Measurements from ENCODE around the gene PFKM. TPM values are rescaled to one million over a fixed set of nuclear protein-coding genes. Genes with fewer than 3 reads are reported as not detected.
"Not testable (repeated sequence)": the region's sequence is repeated elsewhere in the genome, so short reads cannot be mapped to it uniquely, and the experiment has no call there.

PFKM gene
- total RNA-seq, 1 donor from 2014 or later: 33.9 TPM

GRCh38 chr12:48135027-48135426, 15.9 kb downstream of the PFKM start:
- H3K27me3 ChIP-seq (ENCODE audit: control insufficient read depth, insufficient read depth, low read length): no peaks in the 10 kb centered on the region
- H3K4me3 ChIP-seq (ENCODE audit: low read depth, low read length): no peak overlapping the region
- TF ChIP-seq, protein P1, sequence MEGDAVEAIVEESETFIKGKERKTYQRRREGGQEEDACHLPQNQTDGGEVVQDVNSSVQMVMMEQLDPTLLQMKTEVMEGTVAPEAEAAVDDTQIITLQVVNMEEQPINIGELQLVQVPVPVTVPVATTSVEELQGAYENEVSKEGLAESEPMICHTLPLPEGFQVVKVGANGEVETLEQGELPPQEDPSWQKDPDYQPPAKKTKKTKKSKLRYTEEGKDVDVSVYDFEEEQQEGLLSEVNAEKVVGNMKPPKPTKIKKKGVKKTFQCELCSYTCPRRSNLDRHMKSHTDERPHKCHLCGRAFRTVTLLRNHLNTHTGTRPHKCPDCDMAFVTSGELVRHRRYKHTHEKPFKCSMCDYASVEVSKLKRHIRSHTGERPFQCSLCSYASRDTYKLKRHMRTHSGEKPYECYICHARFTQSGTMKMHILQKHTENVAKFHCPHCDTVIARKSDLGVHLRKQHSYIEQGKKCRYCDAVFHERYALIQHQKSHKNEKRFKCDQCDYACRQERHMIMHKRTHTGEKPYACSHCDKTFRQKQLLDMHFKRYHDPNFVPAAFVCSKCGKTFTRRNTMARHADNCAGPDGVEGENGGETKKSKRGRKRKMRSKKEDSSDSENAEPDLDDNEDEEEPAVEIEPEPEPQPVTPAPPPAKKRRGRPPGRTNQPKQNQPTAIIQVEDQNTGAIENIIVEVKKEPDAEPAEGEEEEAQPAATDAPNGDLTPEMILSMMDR (IDR thresholded peaks at IDR 0.05; ENCODE audit: insufficient read depth, low read length, poor library complexity, severe bottlenecking): no peak
- DNase-seq (ENCODE audit: low read depth): no peak
- H3K36me3 ChIP-seq (ENCODE audit: control insufficient read depth, insufficient read depth, low read length): peaks cover 3% of the 10 kb centered on the region

DNA sequence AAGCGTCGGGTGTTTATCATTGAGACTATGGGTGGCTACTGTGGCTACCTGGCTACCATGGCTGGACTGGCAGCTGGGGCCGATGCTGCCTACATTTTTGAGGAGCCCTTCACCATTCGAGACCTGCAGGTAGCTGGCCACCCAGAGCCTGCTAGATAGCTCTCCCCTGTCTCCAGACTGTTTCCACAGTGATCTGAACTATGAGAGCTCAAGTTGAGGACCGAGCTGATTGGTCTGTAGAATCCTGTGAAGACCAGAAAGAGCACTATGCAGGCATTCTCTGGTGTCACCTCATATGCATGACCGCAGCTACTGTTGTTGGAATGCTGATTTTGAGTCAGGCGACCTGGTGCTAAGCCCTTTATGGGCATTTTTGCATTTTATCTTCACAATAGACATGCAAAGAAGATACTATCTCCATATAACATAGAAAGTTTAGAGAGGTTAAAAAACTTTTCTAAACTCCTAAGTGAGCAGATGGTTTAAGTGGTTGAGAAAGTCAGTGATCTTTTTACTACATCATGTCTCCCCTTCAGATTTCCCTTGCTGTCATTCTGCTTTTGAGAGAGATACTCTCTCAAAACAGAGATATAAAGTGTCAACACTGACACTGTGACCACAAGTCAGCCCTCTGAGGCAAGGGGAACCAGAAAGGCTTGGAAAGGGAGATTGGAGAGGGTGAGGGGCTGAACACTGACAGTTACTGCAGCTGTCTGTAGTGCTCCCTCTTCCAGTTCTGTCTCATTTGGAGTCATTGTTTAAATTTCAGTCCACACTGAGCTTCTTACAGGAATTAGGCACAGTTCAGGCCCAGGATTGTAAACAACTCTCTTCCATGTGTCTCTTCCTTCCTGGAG, 23.9 kb downstream of the PFKM start:
- DNase-seq (ENCODE audit: low read depth): no peak
- TF ChIP-seq, protein P1 (IDR thresholded peaks at IDR 0.05; ENCODE audit: insufficient read depth, low read length, poor library complexity, severe bottlenecking): no peak
- no peaks in the 10 kb centered on the region for H3K36me3 ChIP-seq (ENCODE audit: control insufficient read depth, insufficient read depth, low read length)
- H3K4me3 ChIP-seq (ENCODE audit: low read depth, low read length): no peak overlapping the region
- H3K27me3 ChIP-seq (ENCODE audit: control insufficient read depth, insufficient read depth, low read length): no peaks in the 10 kb centered on the region

DNA sequence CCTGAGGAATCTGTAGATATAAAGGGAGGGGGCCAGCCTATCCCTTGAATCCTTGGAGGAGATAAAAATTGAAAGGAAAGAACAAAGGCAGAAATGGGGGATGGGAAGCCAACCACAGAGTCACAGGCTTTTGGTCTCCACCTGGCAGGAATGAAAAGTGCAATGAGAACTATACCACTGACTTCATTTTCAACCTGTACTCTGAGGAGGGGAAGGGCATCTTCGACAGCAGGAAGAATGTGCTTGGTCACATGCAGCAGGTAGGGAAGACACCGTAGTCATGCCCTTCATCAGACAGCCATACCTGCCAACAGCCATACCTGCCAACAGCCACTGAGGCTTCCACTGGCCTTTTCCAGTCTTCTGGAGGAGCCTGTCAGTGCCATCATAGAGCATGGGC, 24.7 kb downstream of the PFKM start:
- no peaks in the 10 kb centered on the region for H3K27me3 ChIP-seq (ENCODE audit: control insufficient read depth, insufficient read depth, low read length)
- no peak for DNase-seq (ENCODE audit: low read depth)
- TF ChIP-seq, protein P1 (IDR thresholded peaks at IDR 0.05; ENCODE audit: insufficient read depth, low read length, poor library complexity, severe bottlenecking): no peak
- H3K36me3 ChIP-seq (ENCODE audit: control insufficient read depth, insufficient read depth, low read length): no peaks in the 10 kb centered on the region
- no peak overlapping the region for H3K4me3 ChIP-seq (ENCODE audit: low read depth, low read length)

- no peaks in the 10 kb centered on the region for H3K36me3 ChIP-seq (ENCODE audit: control insufficient read depth, insufficient read depth, low read length)
- TF ChIP-seq, protein P1 (IDR thresholded peaks at IDR 0.05; ENCODE audit: insufficient read depth, low read length, poor library complexity, severe bottlenecking): no peak
- H3K4me3 ChIP-seq (ENCODE audit: low read depth, low read length): no peak overlapping the region
- no peaks in the 10 kb centered on the region for H3K27me3 ChIP-seq (ENCODE audit: control insufficient read depth, insufficient read depth, low read length)
- DNase-seq (ENCODE audit: low read depth): no peak
Measured at GRCh38 chr12:48145981-48146380, 26.8 kb downstream of the PFKM start.

- TF ChIP-seq, protein P1 (IDR thresholded peaks at IDR 0.05; ENCODE audit: insufficient read depth, low read length, poor library complexity, severe bottlenecking): no peak
- no peaks in the 10 kb centered on the region for H3K36me3 ChIP-seq (ENCODE audit: control insufficient read depth, insufficient read depth, low read length)
Measured at GRCh38 chr12:48151103-48151771, 32.1 kb downstream of the PFKM start.

GRCh38 chr12:48155786-48156185, 36.6 kb downstream of the PFKM start:
- H3K4me3 ChIP-seq (ENCODE audit: low read depth, low read length); H3K27me3 ChIP-seq (ENCODE audit: control insufficient read depth, insufficient read depth, low read length); H3K36me3 ChIP-seq (ENCODE audit: control insufficient read depth, insufficient read depth, low read length); DNase-seq (ENCODE audit: low read depth): not testable (repeated sequence)

More at GRCh38 chr12:48151103-48151771, 32.1 kb downstream of the PFKM start:
- no peak for DNase-seq (ENCODE audit: low read depth)
- Histone ChIP-seq H3K27me3 (ENCODE audit: control insufficient read depth, insufficient read depth, low read length) (no peaks in the 10 kb centered on the region), H3K4me3 (ENCODE audit: low read depth, low read length) (no peak overlapping the region)
